K562 (cell line): ENCODE measurements around the gene WDR35. TPM values are rescaled to one million over a fixed set of nuclear protein-coding genes. Genes with fewer than 3 reads are reported as not detected.

ENCODE experiments used
- ATAC-seq: fragments of 200-7000 bp; cut with Tn5 transposase; 3 replicates; pipeline ENCODE4 v1.9.1; 2020; ENCODE audit warnings: moderate library complexity
- BruUV-seq: library from RNA; stranded (reverse); fragments of 400-500 nt; replicated peaks from 2 replicates; lab custom pipeline; 2021; lab: Mats Ljungman, UMichigan
- CTCF ChIA-PET: fragments of 300-600 bp; formaldehyde crosslinking; extraction: SDS; loops from one replicate; lab custom pipeline; 2021; ENCODE audit warnings: low intra/inter-chr PET ratio; lab: Yijun Ruan, JAX
- POLR2A ChIA-PET: fragments of 300-600, 350-650 bp; sonication (Branson Sonifier 250); formaldehyde crosslinking; extraction: SDS; loops from one replicate; lab custom pipeline; 2021; ENCODE audit warnings: antibody characterized with exemption, inconsistent platforms; lab: Yijun Ruan, JAX
- DNase-seq, 4 experiments: peaks; one replicate each; pipeline versions ENCODE4 v3.0.0 to v3.0.0-alpha.2; 2011 to 2018; ENCODE audit warnings: low spot score in 3 of 4, mixed read lengths in 3 of 4; ENCODE audit errors: extremely low read depth in 1 of 4
- FAIRE-seq: peaks from 2 replicates; lab custom pipeline; 2011; peaks lifted over from hg19 to GRCh38; lab: Jason Lieb, UNC
- H2AFZ ChIP-seq: 2 replicates; pipeline ENCODE4 v1.6.0; 2011; ENCODE audit warnings: low read depth, low read length, control low read depth, inconsistent platforms
- H3K27ac ChIP-seq: fragments of 200-600 bp; 3 replicates; pipeline ENCODE4 v1.8.0; 2011; ENCODE audit warnings: low read depth, mild to moderate bottlenecking, control low read depth, inconsistent platforms, low read length, moderate library complexity, mixed read lengths; ENCODE audit errors: extremely low read depth
- H3K27me3 ChIP-seq, 2 experiments: fragments of 300-600 bp in 1 of 2; 2 replicates in 1 of 2; 3 replicates in 1 of 2; pipeline versions ENCODE4 v1.6.0 to v1.8.0; 2011; ENCODE audit warnings: inconsistent platforms in 2 of 2, low read length in 2 of 2, mild to moderate bottlenecking in 1 of 2, mixed read lengths in 1 of 2, moderate library complexity in 1 of 2; ENCODE audit not compliant: control insufficient read depth in 2 of 2, insufficient read depth in 2 of 2
- H3K36me3 ChIP-seq: fragments of 300-600 bp; 3 replicates; pipeline ENCODE4 v1.8.0; 2011; ENCODE audit warnings: mild to moderate bottlenecking, low read length, inconsistent platforms; ENCODE audit not compliant: control insufficient read depth, insufficient read depth
- H3K4me1 ChIP-seq, 2 experiments: fragments of 200-600 bp in 1 of 2; replicated peaks in 1 of 2; 2 replicates in 1 of 2; 3 replicates in 1 of 2; pipeline versions ENCODE4 v1.5.1 to v1.8.0; 2011; ENCODE audit warnings: inconsistent platforms in 2 of 2, low read length in 2 of 2, mild to moderate bottlenecking in 1 of 2, mixed read lengths in 1 of 2, moderate library complexity in 1 of 2; ENCODE audit not compliant: control insufficient read depth in 2 of 2, insufficient read depth in 2 of 2
- H3K4me2 ChIP-seq: 2 replicates; pipeline ENCODE4 v1.6.1; 2011; ENCODE audit warnings: low read length, control low read depth, inconsistent platforms, mixed read lengths; ENCODE audit not compliant: insufficient read depth
- H3K4me3 ChIP-seq: fragments of 200-600 bp; sonication (generic), shearing (Covaris generic); 2 replicates; pipeline ENCODE4 v1.5.1; 2016; ENCODE audit warnings: control low read depth, inconsistent platforms
- H3K79me2 ChIP-seq: fragments of 200-600 bp; 3 replicates; pipeline ENCODE4 v1.8.0; 2011; ENCODE audit warnings: low read length, inconsistent platforms; ENCODE audit not compliant: control insufficient read depth, insufficient read depth
- H3K9ac ChIP-seq, 2 experiments: 2 replicates each; pipeline versions ENCODE4 v1.6.0 to v1.6.1; 2011; ENCODE audit warnings: low read depth in 2 of 2, low read length in 2 of 2, control low read depth in 1 of 2, inconsistent platforms in 1 of 2, mild to moderate bottlenecking in 1 of 2, mixed read lengths in 1 of 2; ENCODE audit not compliant: insufficient read depth in 1 of 2
- H3K9me1 ChIP-seq: one replicate; pipeline ENCODE4 v1.6.0; 2011; ENCODE audit warnings: inconsistent platforms, mild to moderate bottlenecking, low read length, moderate library complexity; ENCODE audit not compliant: control insufficient read depth, insufficient read depth
- H3K9me3 ChIP-seq: replicated peaks from 2 replicates; pipeline ENCODE4 v1.5.1; 2011; ENCODE audit warnings: low read depth, low read length, inconsistent platforms; ENCODE audit not compliant: control insufficient read depth, insufficient read depth
- H4K20me1 ChIP-seq: replicated peaks from 2 replicates; pipeline ENCODE4 v1.6.1; 2011; ENCODE audit warnings: low read length, inconsistent platforms, mixed read lengths; ENCODE audit not compliant: control insufficient read depth, insufficient read depth
- CBX5 ChIP-seq: IDR thresholded peaks from 2 replicates; pipeline ENCODE4 v1.6.1; 2014; ENCODE audit warnings: low read depth, borderline replicate concordance
- CEBPB ChIP-seq: fragments of 450-650 bp; IDR thresholded peaks from 2 replicates; pipeline ENCODE4 v1.6.1; 2016; ENCODE audit warnings: missing genetic modification characterization, missing compliant biosample characterization
- CREM ChIP-seq: IDR thresholded peaks from 2 replicates; pipeline ENCODE4 v1.6.1; 2014; ENCODE audit warnings: antibody characterized with exemption, low read depth
- E2F3 ChIP-seq: fragments of 250-450 bp; sonication (Bioruptor Pico); IDR thresholded peaks from 2 replicates; pipeline ENCODE4 v1.4.0; 2020; ENCODE audit warnings: mild to moderate bottlenecking
- FOSL1 ChIP-seq: fragments of 200-800 bp; sonication (Bioruptor generic); conservative IDR thresholded peaks from 2 replicates; pipeline ENCODE4 v1.6.1; 2016; ENCODE audit warnings: missing genetic modification characterization, missing compliant biosample characterization
- KDM1A ChIP-seq, 2 experiments: fragments of 450-650 bp; IDR thresholded peaks; 2 replicates each; pipeline ENCODE4 v1.6.1; 2016; ENCODE audit warnings: mild to moderate bottlenecking in 2 of 2
- KDM4B ChIP-seq, 2 experiments: fragments of 450-650 bp in 1 of 2; sonication (generic) in 1 of 2; IDR thresholded peaks; 2 replicates each; pipeline ENCODE4 v1.6.1; 2016 to 2017; ENCODE audit warnings: borderline replicate concordance in 2 of 2, antibody characterized with exemption in 1 of 2, low read depth in 1 of 2, mild to moderate bottlenecking in 1 of 2
- MEF2D ChIP-seq: conservative IDR thresholded peaks from 2 replicates; pipeline ENCODE4 v1.6.1; 2016; ENCODE audit warnings: low read depth, missing genetic modification characterization, missing compliant biosample characterization
- MYNN ChIP-seq, 2 experiments: sonication (generic); formaldehyde crosslinking in 1 of 2; IDR thresholded peaks; 2 replicates each; pipeline versions ENCODE4 v1.5.0 to v1.6.1; 2016 to 2020; ENCODE audit warnings: antibody characterized with exemption in 1 of 2, missing genetic modification reagents in 1 of 2
- NR4A1 ChIP-seq, 2 experiments: fragments of 250-450 bp in 1 of 2; fragments of 450-650 bp in 1 of 2; sonication (Bioruptor Pico) in 1 of 2; IDR thresholded peaks; 2 replicates each; pipeline versions ENCODE4 v1.4.0 to v1.6.1; 2016 to 2020; ENCODE audit warnings: mild to moderate bottlenecking in 2 of 2, missing compliant biosample characterization in 1 of 2, missing genetic modification characterization in 1 of 2, moderate library complexity in 1 of 2
- OTX1 ChIP-seq: fragments of 450-650 bp; formaldehyde crosslinking; IDR thresholded peaks from 2 replicates; pipeline ENCODE4 v1.4.0; 2022; ENCODE audit warnings: mild to moderate bottlenecking
- POLR2G ChIP-seq: fragments of 200-400 bp; formaldehyde crosslinking; IDR thresholded peaks from 2 replicates; pipeline ENCODE4 v1.6.1; 2017; ENCODE audit warnings: low read depth, mild to moderate bottlenecking, antibody characterized with exemption, low read length, moderate library complexity
- RFX7 ChIP-seq: fragments of 250-450 bp; sonication (Bioruptor Pico); IDR thresholded peaks from 2 replicates; pipeline ENCODE4 v1.5.1; 2021; ENCODE audit warnings: mild to moderate bottlenecking
- TSC22D4 ChIP-seq: fragments of 450-650 bp; IDR thresholded peaks from 2 replicates; pipeline ENCODE4 v1.6.1; 2016; ENCODE audit warnings: missing genetic modification characterization, missing biosample characterization, control low read depth
- YBX1 ChIP-seq: fragments of 450-650 bp; IDR thresholded peaks from 2 replicates; pipeline ENCODE4 v1.7.1; 2016; ENCODE audit warnings: mild to moderate bottlenecking
- ZBTB17 ChIP-seq: fragments of 450-650 bp; formaldehyde crosslinking; IDR thresholded peaks from 2 replicates; pipeline ENCODE4 v1.4.0; 2020; ENCODE audit warnings: mild to moderate bottlenecking
- ZNF217 ChIP-seq: sonication (generic); formaldehyde crosslinking; IDR thresholded peaks from 2 replicates; pipeline ENCODE4 v1.8.0; 2022; ENCODE audit warnings: mild to moderate bottlenecking, missing genetic modification reagents
- ZNF224 ChIP-seq: sonication (generic); formaldehyde crosslinking; IDR thresholded peaks from 2 replicates; pipeline ENCODE4 v1.8.0; 2022; ENCODE audit warnings: mild to moderate bottlenecking, missing genetic modification reagents
- ZNF707 ChIP-seq: fragments of 250-450 bp; sonication (Bioruptor Pico); conservative IDR thresholded peaks from 2 replicates; pipeline ENCODE4 v1.8.0; 2022; ENCODE audit warnings: inconsistent platforms, mild to moderate bottlenecking, moderate library complexity
- WGBS: fragments of 100-300 bp; shearing (Covaris generic); methylation state at CpG from one replicate; pipeline ENCODE4 v1.1.6; 2016; ENCODE audit warnings: low coverage, mixed read lengths; ENCODE audit not compliant: insufficient coverage; ENCODE audit errors: missing lambda C conversion rate; 5-methylcytosine and 5-hydroxymethylcytosine counted together
- in situ Hi-C: fragments of 300-500 bp; cut with MboI; formaldehyde crosslinking; loops from 4 replicates; pipeline ENCODE4 v1.15.0; 2018; ENCODE audit warnings: inconsistent platforms, mixed read lengths
- intact Hi-C: fragments of 100-400 bp; cut with micrococcal nuclease; formaldehyde crosslinking; loops from 2 replicates; pipeline ENCODE4 v1.14.2; 2022
- polyA plus RNA-seq, 8 experiments: library from polyadenylated mRNA; depleted of rRNA in 4 of 8; stranded (reverse) in 5 of 8; unstranded in 3 of 8; fragments of >200 nt; fragmentation: Nextera tagmentation in 2 of 8; fragmentation: Illumina TruSeq in 1 of 8; extraction: Ambion mirVana in 2 of 8; extraction: Trizol in 1 of 8; gene quantifications; 2 replicates each; pipeline versions ENCODE4 v1.2.1 to v1.2.3, GENCODE V29; 2011 to 2014; ENCODE audit warnings: inconsistent platforms in 1 of 8, missing spikeins in 1 of 8
- total RNA-seq, 7 experiments: library from RNA; depleted of rRNA in 6 of 7; stranded (reverse); fragments of >200 nt in 6 of 7; fragmentation: Illumina TruSeq in 2 of 7; extraction: Trizol in 2 of 7; gene quantifications; 2 replicates each; pipeline versions ENCODE4 v1.2.1 to v1.2.3, GENCODE V29; 2011 to 2021; ENCODE audit warnings: low replicate concordance in 1 of 7

Gene WDR35
- total and polyA plus RNA-seq, 9 of the 15 experiments (the other 6 are each of a cell fraction or from before 2014, with no cell fraction given): 3.3 to 13.1 (median 8.0) TPM

- BruUV-seq: no TSS peak
- ATAC-seq (no peak), DNase-seq (no peak), FAIRE-seq (no peak)
- TF ChIP-seq FOSL1 (tag): 0 out of 2 replicates have a peak, but pooled peaks have one; percentile 26
- TF ChIP-seq ZNF224 (CRISPR knock-in tag): no peak
- TF ChIP-seq KDM1A (IDR thresholded peaks at IDR 0.05): peak in 1 of 2 experiments; percentile 63; a peak in 3 of 4 replicates
- TF ChIP-seq RFX7 (CRISPR knock-in tag): no peak
- peaks cover 4% of the 10 kb centered on the region; the same call in 2 of the 3 replicates for H3K36me3 ChIP-seq
- WGBS: 29% methylated on average over 2 of the region's 2 CpGs
- ChIA-PET POLR2A (no interaction called here), CTCF (no interaction called here)
- 0 out of 2 replicates have a peak overlapping the region, but pooled peaks have one; percentile 74 for H3K4me3 ChIP-seq
- in situ Hi-C loops (no loop called here), intact Hi-C loops (no loop called here)
- no peaks in the 10 kb centered on the region for H3K9me3 ChIP-seq
- H3K9me1 ChIP-seq: no peaks in the 10 kb centered on the region
- no peak overlapping the region for H3K27ac ChIP-seq
- H3K4me2 ChIP-seq: peak overlapping the region; percentile 88; the same call in 1 of the 2 replicates
- no peak overlapping the region for H3K9ac ChIP-seq
- peaks cover 11% of the 10 kb centered on the region; the same call in 1 of the 3 replicates for H3K79me2 ChIP-seq
- peaks cover 0 to 9% of the 10 kb centered on the region in 2 experiments; a peak in 2 of 5 replicates for H3K4me1 ChIP-seq
- H3K27me3 ChIP-seq: no peaks in the 10 kb centered on the region; a peak in 1 of 5 replicates
- H4K20me1 ChIP-seq: no peaks in the 10 kb centered on the region
- H2AFZ ChIP-seq: no peak overlapping the region
Measured at GRCh38 chr2:19988600-19988999, 1.3 kb downstream of the WDR35 start.

DNA sequence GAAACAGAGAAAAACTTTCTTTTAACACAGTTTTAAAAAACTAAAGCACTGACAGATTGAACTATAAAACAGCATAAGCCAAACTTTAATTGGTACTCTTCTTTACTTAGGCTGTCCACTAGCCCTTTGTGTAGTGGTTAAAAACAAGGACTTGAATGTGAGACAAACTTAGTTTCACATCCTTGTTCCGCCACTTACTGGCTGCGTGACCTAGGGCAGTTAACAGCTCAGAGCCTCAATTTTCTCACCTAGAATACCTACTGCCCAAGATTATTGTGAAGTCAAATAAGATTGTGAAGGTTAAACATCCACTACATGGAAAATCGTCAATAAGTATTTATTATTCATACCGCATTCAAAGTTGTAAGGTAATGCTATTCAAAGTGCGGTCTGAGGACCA, 2.0 kb downstream of the WDR35 start:
- H3K4me1 ChIP-seq: peaks cover 0 to 9% of the 10 kb centered on the region in 2 experiments; a peak in 2 of 5 replicates
- H2AFZ ChIP-seq: no peak overlapping the region
- in situ Hi-C loops (no loop called here), intact Hi-C loops (no loop called here)
- 60% methylated on average over 5 of the region's 5 CpGs for WGBS
- H3K36me3 ChIP-seq: peaks cover 4% of the 10 kb centered on the region; the same call in 2 of the 3 replicates
- ChIA-PET CTCF (no interaction called here), POLR2A (no interaction called here)
- H3K4me2 ChIP-seq: no peak overlapping the region
- FAIRE-seq (no peak), DNase-seq (no peak), ATAC-seq (no peak)
- H3K9me1 ChIP-seq: no peaks in the 10 kb centered on the region
- no peak overlapping the region for H3K9ac ChIP-seq
- H4K20me1 ChIP-seq: no peaks in the 10 kb centered on the region
- BruUV-seq: no TSS peak
- no peaks in the 10 kb centered on the region; a peak in 1 of 5 replicates for H3K27me3 ChIP-seq
- no peak overlapping the region for H3K27ac ChIP-seq
- no peak overlapping the region for H3K4me3 ChIP-seq
- H3K79me2 ChIP-seq: peaks cover 11% of the 10 kb centered on the region; the same call in 1 of the 3 replicates
- H3K9me3 ChIP-seq: no peaks in the 10 kb centered on the region
- TF ChIP-seq CEBPB (tag) (no peak), ZNF707 (no peak), ZBTB17 (CRISPR knock-in tag) (no peak), ZNF217 (CRISPR knock-in tag) (no peak), CBX5 (no peak), YBX1 (no peak), POLR2G (no peak), MEF2D (no peak), KDM4B (IDR thresholded peaks at IDR 0.05; ENCODE audit: borderline replicate concordance in 2 of 2, low read depth in 1 of 2) (no peak), CREM (no peak), MYNN (IDR thresholded peaks at IDR 0.05) (no peak), MYNN (CRISPR knock-in tag; IDR thresholded peaks at IDR 0.05) (no peak), NR4A1 (CRISPR knock-in tag; IDR thresholded peaks at IDR 0.05) (no peak), NR4A1 (tag; IDR thresholded peaks at IDR 0.05) (no peak), TSC22D4 (tag) (no peak), OTX1 (CRISPR knock-in tag) (no peak), E2F3 (CRISPR knock-in tag) (no peak)
